ENCODE measurements around the gene AP3S1. TPM values are rescaled to one million over a fixed set of nuclear protein-coding genes. Genes with fewer than 3 reads are reported as not detected.
"Not testable (repeated sequence)": the region's sequence is repeated elsewhere in the genome, so short reads cannot be mapped to it uniquely, and the experiment has no call there.

Gene AP3S1
- total RNA-seq, 1 donor: 126 TPM

GRCh38 chr5:115801984-115802383, 39.8 kb upstream of the AP3S1 start:
- DNase-seq (ENCODE audit: low read depth): no peak
- no peak overlapping the region for H3K4me3 ChIP-seq (ENCODE audit: low read depth, low read length)
- no peak for TF ChIP-seq CTCF (IDR thresholded peaks at IDR 0.05; ENCODE audit: insufficient read depth, low read depth, low read length)

GRCh38 chr5:115806986-115807653, 34.6 kb upstream of the AP3S1 start:
- H3K4me3 ChIP-seq (ENCODE audit: low read depth, low read length): no peak overlapping the region
- no peak for TF ChIP-seq CTCF (IDR thresholded peaks at IDR 0.05; ENCODE audit: insufficient read depth, low read depth, low read length)
- DNase-seq (ENCODE audit: low read depth): no peak

- no peak for DNase-seq (ENCODE audit: low read depth)
- H3K4me3 ChIP-seq (ENCODE audit: low read depth, low read length): no peak overlapping the region
- no peak for TF ChIP-seq CTCF (IDR thresholded peaks at IDR 0.05; ENCODE audit: insufficient read depth, low read depth, low read length)
These were observed 34.1 kb upstream of the AP3S1 start for GRCh38 chr5:115807654-115808052.

GRCh38 chr5:115808066-115808465, 33.7 kb upstream of the AP3S1 start:
- not testable (repeated sequence) for DNase-seq (ENCODE audit: low read depth)

GRCh38 chr5:115809946-115810345, 31.8 kb upstream of the AP3S1 start:
- DNase-seq (ENCODE audit: low read depth): no peak

More at GRCh38 chr5:115808066-115808465, 33.7 kb upstream of the AP3S1 start:
- H3K4me3 ChIP-seq (ENCODE audit: low read depth, low read length): not testable (repeated sequence)

GRCh38 chr5:115810761-115811160, 31.0 kb upstream of the AP3S1 start:
- H3K4me3 ChIP-seq (ENCODE audit: low read depth, low read length): no peak overlapping the region
- no peak for TF ChIP-seq CTCF (IDR thresholded peaks at IDR 0.05; ENCODE audit: insufficient read depth, low read depth, low read length)
- DNase-seq (ENCODE audit: low read depth): peak; percentile 38

More at GRCh38 chr5:115809946-115810345, 31.8 kb upstream of the AP3S1 start:
- TF ChIP-seq CTCF (IDR thresholded peaks at IDR 0.05; ENCODE audit: insufficient read depth, low read depth, low read length): no peak
- no peak overlapping the region for H3K4me3 ChIP-seq (ENCODE audit: low read depth, low read length)

GRCh38 chr5:115811406-115811805, 30.3 kb upstream of the AP3S1 start:
- H3K4me3 ChIP-seq (ENCODE audit: low read depth, low read length): no peak overlapping the region
- no peak for DNase-seq (ENCODE audit: low read depth)
- TF ChIP-seq CTCF (IDR thresholded peaks at IDR 0.05; ENCODE audit: insufficient read depth, low read depth, low read length): no peak
